GM19395 (cell line): Measurements from ENCODE around the gene KPNB1.

ENCODE experiments used
- ATAC-seq: cut with Tn5 transposase; IDR thresholded peaks from one replicate; pipeline ENCODE4 v1.9.1; 2021; ENCODE audit warnings: mild to moderate bottlenecking, moderate library complexity; ENCODE audit not compliant: unreplicated experiment

Gene KPNB1

DNA sequence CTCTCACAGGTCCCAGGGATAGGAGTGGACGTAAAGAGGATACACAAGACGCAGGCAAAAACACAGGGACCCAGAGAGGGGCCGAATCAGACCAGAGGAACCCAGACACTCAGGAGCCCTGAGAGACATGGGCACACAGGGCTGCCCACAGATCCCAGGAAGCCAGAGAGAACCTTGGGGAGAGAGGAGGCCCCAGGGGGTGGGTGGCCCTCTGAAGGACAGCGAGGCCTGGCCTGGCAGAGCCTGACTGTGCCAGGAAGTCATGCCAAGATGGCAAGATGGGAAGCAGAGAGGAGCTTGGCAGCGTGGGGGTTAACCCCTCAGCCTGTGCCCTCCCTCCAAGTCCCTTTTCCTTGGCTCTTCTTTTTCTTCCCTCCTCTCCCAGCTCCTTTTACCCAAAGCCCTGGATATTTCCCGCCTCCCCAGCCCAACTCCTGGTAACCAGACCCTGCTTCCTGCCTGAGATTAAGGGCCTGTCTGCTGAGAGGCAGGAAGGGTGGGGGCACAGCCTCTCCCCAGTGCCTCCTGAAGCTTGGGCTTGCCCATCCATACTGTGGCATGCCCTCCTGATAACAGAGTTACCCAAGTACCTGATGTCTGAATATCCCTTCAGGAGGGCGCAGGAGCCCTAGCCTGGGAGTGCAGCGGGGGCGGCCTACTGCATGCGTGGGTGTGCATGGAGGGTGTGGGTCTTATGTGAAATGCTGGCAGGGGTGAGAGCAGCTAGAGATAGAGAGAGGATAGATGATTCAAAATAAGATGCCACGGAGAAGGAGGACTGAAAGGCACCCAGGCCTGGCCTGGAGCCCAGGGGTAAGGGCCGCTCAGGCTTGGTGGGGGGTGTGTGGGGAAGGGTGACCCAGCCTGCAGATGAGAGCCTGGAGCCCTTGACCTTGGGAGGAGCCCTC, 77.3 kb downstream of the KPNB1 start:
- ATAC-seq = no peak

DNA sequence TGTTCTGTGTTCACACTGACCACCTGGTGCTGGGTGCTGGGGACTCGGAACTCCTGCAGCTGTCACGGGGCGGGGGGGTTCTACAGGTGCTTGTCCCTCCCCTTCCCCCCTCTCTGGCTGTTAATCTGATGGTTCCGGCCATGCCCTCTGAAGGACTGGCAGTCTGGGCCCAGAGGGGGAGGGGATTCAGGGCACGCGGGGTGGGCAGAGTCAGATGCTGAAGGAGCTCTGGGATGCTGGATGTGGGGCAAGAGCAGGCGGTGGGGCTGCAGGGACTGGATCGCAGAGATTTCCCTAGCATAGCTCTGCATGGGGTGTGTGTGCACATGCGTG, 78.0 kb downstream of the KPNB1 start:
- no peak for ATAC-seq

DNA sequence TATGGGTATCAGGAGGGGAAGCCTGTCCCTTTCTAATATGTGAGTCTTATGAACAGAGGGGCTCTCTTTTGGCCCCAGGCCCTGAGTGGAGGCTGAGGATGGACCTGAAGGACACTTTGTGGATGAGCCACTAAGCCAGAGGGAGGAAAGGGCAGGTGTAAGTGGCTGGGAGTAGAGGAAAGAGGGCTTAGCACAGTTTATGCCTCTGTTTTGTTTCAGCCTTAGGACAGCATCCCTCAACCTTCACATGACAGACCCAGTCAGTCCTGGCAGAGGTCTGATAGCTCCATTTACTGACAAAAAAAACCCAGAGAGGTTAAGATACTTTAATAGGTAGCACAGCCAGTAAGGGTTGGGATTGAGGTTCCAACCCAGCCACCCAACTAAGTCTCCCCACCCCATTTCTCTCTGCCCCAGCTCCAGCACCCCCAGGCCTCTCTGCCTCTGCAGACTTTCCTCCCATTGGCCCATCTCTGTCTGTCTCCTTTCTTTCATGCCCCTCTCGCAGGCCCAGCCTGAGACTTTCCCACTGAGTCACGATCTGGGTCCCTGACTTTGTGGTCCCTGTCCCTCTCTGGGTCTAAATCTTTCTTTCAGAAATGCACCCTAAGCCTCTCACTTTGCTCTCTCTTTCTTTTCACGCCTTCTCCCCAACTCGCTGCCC, 78.6 kb downstream of the KPNB1 start:
- ATAC-seq = no peak

DNA sequence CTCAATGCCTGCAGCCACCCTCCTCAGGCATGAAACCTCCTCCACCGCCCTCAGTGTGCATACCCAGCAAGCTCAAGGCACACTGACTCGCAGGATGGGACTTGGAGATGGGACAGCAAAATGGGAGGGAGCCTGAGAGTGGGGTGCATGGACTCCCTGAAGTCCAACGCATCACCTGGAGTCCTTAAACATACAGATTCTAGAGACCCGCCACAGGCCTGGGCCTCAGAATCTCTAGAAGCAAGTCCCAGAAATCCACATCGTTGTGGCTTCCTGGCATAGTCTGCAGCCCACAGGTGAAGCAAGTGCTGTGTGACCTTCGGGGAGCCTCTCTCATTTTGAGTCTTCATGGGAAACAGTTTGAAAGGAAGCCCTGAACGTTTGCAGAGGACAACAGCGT, 79.8 kb downstream of the KPNB1 start:
- ATAC-seq = no peak

DNA sequence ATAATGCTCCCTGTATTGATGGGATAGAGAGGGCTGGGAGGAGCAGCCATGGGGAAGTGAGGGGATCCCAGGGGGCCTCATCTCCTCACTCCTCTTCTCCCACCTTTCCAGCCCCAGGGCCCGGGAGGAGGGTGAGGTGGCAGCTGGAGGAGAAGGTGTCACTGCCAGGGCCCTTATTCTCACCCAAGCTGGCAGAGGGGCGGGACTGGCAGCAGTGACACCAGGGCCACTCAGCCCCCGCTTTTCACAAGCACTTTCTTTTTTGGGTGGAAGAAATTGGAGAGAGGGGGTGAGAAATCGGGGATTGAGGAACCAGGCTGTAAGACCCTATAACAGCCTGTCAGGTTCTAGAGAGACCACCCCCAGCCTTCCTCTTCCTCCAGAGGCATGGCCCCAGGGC, 81.0 kb downstream of the KPNB1 start:
- ATAC-seq = no peak

DNA sequence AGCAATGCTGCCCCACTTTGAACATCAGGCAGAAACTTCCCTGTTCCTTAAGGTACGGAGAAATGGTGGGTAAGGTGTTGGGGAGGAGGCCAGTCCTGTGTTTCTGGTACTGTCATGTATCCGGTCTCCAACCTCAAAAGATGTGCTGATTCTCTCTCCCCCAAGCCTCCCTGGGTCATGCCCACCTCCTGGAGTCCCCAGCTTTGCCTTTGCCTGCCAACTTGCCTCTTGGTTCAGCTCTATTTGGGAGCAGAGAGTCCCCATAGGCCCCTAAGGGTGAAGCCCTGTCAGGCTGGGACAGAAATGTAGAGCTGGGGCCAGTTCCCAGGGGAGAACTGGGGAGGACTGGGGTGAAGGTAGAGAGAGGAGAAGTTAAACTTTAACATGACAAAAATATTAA, 81.7 kb downstream of the KPNB1 start:
- ATAC-seq = no peak

DNA sequence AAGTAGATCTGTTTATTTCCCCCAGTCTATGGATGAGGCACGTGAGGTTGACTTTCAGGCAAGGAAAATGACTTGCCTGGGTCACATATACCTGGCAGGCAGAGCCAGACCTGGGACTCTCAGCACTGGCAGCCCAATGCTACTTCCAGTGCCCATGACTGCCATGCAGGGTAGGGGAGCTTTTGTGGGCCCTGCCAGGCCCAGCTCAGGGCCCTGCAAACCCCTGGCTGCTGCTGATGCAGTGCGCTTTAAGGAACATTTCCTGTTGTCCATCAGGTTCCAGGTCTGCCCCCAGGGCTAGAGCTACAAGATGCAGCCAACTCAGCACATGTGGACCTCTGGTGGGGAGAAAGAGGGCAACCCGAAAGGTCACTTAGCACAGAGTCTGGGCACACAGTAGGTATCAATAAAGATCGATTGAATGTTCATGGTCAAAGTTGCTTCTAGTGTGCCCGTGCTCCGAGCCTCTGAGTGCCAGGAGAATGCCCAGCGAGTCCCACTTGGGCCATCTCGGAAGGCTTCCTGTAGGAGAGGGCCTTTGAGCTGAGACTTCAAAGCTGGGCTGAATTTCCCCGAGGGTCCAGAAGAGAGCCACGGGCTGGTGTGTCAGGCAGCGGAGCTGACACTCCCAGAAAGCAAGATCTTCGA, 82.8 kb downstream of the KPNB1 start:
- no peak for ATAC-seq

DNA sequence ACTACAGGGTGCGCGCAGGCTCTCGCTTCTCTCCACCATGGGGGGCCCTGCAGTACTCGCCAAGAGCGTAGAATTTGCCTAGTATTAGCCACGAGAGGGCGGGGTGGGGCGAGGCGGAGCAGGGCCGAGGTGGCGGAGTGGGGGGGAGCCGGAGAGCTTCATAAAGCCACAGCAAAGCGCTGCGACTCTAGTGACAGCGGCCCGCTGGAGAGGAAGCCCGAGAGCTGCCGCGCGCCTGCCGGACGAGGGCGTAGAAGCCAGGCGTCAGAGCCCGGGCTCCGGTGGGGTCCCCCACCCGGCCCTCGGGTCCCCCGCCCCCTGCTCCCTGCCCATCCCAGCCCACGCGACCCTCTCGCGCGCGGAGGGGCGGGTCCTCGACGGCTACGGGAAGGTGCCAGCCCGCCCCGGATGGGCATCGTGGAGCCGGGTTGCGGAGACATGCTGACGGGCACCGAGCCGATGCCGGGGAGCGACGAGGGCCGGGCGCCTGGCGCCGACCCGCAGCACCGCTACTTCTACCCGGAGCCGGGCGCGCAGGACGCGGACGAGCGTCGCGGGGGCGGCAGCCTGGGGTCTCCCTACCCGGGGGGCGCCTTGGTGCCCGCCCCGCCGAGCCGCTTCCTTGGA, 83.4 kb downstream of the KPNB1 start, which contains the start of gene TBX21:
Gene TBX21, plus strand, starts transcription at position 190 of the 627 bp plus-strand sequence. Its CDS starts 219 bp downstream, at position 409.
- peak; percentile 63 for ATAC-seq

DNA sequence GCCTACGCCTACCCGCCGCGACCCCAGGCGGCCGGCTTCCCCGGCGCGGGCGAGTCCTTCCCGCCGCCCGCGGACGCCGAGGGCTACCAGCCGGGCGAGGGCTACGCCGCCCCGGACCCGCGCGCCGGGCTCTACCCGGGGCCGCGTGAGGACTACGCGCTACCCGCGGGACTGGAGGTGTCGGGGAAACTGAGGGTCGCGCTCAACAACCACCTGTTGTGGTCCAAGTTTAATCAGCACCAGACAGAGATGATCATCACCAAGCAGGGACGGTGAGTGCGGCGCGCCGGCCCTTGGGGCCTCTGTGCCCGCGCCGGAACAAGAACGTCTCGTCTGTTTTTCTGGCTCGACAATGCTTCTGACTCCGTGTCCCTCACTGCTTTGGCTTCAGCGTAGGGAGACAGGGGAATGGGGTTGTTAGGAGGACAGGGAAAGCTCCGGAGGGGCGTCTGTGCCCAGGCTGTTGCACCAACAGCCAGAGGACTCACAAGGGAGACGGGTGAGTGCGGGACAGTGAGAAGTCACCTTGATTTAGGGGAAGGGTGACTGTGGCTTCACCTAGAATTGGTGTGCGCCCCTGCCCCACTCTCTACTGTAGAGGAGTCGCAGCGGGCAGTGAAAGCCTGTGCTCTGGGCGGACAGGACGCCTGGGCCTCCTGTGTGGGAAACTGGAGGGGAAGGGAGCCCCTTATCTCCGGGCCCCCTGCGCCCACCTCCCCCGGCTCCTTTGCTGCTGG, 84.1 kb downstream of the KPNB1 start:
- ATAC-seq = peak; percentile 9

DNA sequence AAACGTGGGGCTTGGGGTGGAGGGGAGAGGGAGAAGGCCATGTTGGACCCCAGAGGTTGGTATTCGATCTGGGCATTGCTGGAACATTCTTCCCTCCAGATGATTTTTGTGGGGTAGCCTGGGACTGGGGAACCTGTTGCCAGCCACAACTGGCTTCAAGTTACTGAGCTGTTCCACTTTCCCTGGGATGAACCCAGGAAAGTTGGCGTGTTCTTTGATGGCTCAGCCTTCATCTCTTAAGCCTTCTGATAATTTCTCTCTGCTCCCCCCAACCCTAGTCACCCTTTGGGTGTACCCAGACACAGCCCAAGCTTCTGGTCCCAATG, 85.4 kb downstream of the KPNB1 start:
- ATAC-seq = no peak
